Lower leg skin (tissue), 3 donors: ENCODE data around the gene FABP1.

Experiments
- CTCF ChIP-seq, 3 donors: fragments of 450-650 bp; IDR thresholded peaks; one replicate each; pipeline ENCODE4 v1.5.1; 2016; ENCODE audit warnings: antibody characterized with exemption in 3 of 3, mild to moderate bottlenecking in 3 of 3, moderate library complexity in 2 of 3
- POLR2A ChIP-seq, 2 donors: fragments of 450-650 bp; IDR thresholded peaks; one replicate each; pipeline ENCODE4 v1.6.1; 2016 to 2017; ENCODE audit warnings: antibody characterized with exemption in 2 of 2, mild to moderate bottlenecking in 1 of 2, moderate library complexity in 1 of 2

- TF ChIP-seq CTCF (IDR thresholded peaks at IDR 0.05) = no peak
- no peak for TF ChIP-seq POLR2A (IDR thresholded peaks at IDR 0.05)
Measured at GRCh38 chr2:88159481-88159880, 31.6 kb upstream of the FABP1 start.
